Pericardium fibroblast (primary cell): ENCODE data around the gene C6orf52. TPM values are rescaled to one million over a fixed set of nuclear protein-coding genes. Genes with fewer than 3 reads are reported as not detected.

Experiments used
- total RNA-seq: library from RNA; depleted of rRNA; stranded (reverse); fragments of >200 nt; gene quantifications from 2 replicates; pipeline ENCODE4 v1.2.3, GENCODE V29; 2015

Gene C6orf52
- total RNA-seq = 0.23 TPM in 1 of 2 replicates, not detected in the other

DNA sequence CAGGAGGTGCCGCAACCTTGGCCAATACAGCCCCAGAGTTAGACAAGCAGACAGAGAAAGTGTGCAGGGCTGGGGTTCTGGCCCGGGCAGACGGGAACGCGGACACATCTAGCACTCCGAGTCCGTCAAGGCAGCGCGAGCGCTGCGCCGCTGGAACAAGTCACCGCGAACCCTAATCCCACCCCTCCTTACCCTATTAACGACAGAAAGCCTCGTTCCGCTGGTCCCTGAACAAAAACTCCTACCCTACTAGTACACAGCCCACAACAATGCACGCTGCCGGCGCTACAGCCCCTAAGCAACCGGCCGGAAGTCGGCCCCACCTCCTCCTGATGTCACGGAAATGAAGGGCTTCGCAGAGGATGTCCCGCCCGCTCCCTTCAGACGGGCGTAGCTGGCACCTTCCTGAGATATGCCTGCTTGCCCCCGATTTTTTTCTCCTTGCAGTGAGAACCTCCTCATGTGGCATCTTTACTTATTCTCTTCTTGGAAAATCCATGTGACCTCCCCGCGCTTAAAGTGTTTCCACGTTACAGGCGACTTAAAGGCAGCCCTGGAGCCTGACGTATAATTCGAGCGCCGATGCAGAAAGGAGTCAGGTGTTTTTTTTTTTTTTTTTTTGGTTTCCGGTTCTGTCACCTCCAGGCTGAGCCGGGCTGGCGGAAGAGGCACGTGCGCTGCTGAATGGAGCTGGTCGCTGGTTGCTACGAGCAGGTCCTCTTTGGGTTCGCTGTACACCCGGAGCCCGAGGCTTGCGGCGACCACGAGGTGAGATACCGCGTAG, at the start of gene C6orf52, which contains the start of gene PAK1IP1:
Gene C6orf52, minus strand, starts transcription at position 315 of the 784 bp plus-strand sequence. CDS start 7,066 bp downstream, outside the sequence.
Gene PAK1IP1, plus strand, starts transcription at position 671 of the 784 bp plus-strand sequence. Its CDS starts 14 bp downstream, at position 685.

DNA sequence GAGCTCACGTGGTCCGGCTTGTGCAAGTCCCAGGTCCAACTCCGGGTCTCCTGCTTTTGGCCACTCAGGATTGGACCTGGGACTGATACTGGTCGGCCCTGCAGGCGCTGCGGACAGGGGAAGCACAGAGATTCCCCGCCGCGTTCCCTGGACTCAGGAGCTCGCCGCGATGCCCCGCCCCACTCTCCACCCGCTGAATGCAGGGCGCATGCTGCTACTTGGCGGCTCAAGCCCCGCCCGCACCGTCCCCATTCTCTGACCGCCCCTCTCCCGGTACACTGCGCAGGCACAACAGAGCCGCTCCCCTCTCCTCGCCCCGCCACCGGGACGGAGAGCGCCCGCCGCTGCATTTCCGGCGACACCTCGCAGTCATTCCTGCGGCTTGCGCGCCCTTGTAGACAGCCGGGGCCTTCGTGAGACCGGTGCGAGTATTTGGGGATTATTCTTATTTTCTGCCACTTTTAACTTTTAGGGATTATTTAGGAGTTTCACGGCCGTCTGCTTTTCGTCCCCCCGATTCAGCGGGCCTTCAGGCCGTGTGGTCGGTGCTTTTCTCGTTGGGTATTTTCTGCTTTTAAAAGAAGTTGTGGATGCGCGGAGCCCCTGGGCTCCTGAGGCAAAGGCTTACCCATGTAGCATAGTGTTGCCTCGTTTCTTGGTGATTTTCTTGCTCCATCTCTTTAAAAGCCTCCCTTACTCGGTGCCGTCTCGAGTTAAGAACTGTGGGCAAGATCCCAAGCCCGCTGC, 28.6 kb upstream of the C6orf52 start, which contains the start of gene TMEM14C:
Gene TMEM14C, plus strand, starts transcription at position 251 of the 747 bp plus-strand sequence. CDS start 1,544 bp downstream, outside the sequence.

Other genes with a start within 250 kb of the C6orf52 start
- not detected in 2 replicates for gene GCNT2, start 173.3 kb downstream of the C6orf52 start, total RNA-seq
- 9.3 and 9.8 TPM in 2 replicates for gene PAK1IP1, start 356 bp upstream of the C6orf52 start, total RNA-seq
- 169 and 200 TPM in 2 replicates for gene TMEM14C, start 28.5 kb upstream of the C6orf52 start, total RNA-seq
- gene TMEM14B, start 53.2 kb upstream of the C6orf52 start, total RNA-seq = 67.9 and 69.8 TPM in 2 replicates
- not detected in 2 replicates for gene MAK, start 143.9 kb upstream of the C6orf52 start, total RNA-seq
- gene GCM2, start 187.4 kb upstream of the C6orf52 start, total RNA-seq = not detected in 2 replicates
- gene SYCP2L, start 192.4 kb upstream of the C6orf52 start, total RNA-seq = not detected in 2 replicates